Thoracic aorta (tissue), 2 donors: ENCODE data around the gene PTPRR. TPM values are rescaled to one million over a fixed set of nuclear protein-coding genes. Genes with fewer than 3 reads are reported as not detected.
A peak's percentile ranks its signal among the peaks of the same experiment; 100 is the strongest.

ENCODE experiments used
- ATAC-seq: fragments of 150-250 bp; one replicate; pipeline ENCODE4 v1.8.0; 2017; ENCODE audit warnings: low read depth; ENCODE audit not compliant: insufficient number of reproducible peaks, low FRiP score
- DNase-seq: peaks from one replicate; pipeline ENCODE4 v3.0.0-alpha.2; 2020; ENCODE audit warnings: low spot score
- H3K27ac ChIP-seq, 2 donors: fragments of 200-600 bp; sonication (generic); 1 replicate in 1 of 2; 2 replicates in 1 of 2; pipeline ENCODE4 v1.5.1; 2016; ENCODE audit warnings: mild to moderate bottlenecking in 2 of 2, moderate library complexity in 2 of 2
- H3K27me3 ChIP-seq: fragments of 200-600 bp; sonication (generic); replicated peaks from 2 replicates; pipeline ENCODE4 v1.6.0; 2016; ENCODE audit warnings: mild to moderate bottlenecking; ENCODE audit not compliant: insufficient read depth
- H3K36me3 ChIP-seq: fragments of 200-600 bp; sonication (generic); one replicate; pipeline ENCODE4 v1.5.1; 2016
- H3K4me1 ChIP-seq, 2 donors: fragments of 200-600 bp; sonication (generic); 1 replicate in 1 of 2; 2 replicates in 1 of 2; pipeline versions ENCODE4 v1.5.1 to v1.6.0; 2016; ENCODE audit warnings: low read depth in 2 of 2, mild to moderate bottlenecking in 1 of 2; ENCODE audit not compliant: control insufficient read depth in 1 of 2
- H3K4me3 ChIP-seq: fragments of 200-600 bp; sonication (generic); 2 replicates; pipeline ENCODE4 v1.5.1; 2016; ENCODE audit warnings: mild to moderate bottlenecking
- H3K9me3 ChIP-seq: fragments of 200-600 bp; sonication (generic); 2 replicates; pipeline ENCODE4 v1.5.1; 2016
- CTCF ChIP-seq: fragments of 200-600 bp; sonication (generic); IDR thresholded peaks from one replicate; pipeline ENCODE4 v1.5.1; 2019; ENCODE audit warnings: antibody characterized with exemption
- total RNA-seq, 2 donors: library from RNA; depleted of rRNA; stranded (reverse); fragments of >200 nt; gene quantifications; one replicate each; pipeline versions ENCODE4 v1.1.0 to v1.2.3, GENCODE V29; 2016

The PTPRR gene
- total RNA-seq, 2 donors from 2014 or later, result 0.27 to 0.35 TPM

- TF ChIP-seq CTCF, result no peak
- H3K36me3 ChIP-seq, result no peaks in the 10 kb centered on the region
- no peak for ATAC-seq
- no peaks in the 10 kb centered on the region for H3K27me3 ChIP-seq
- H3K9me3 ChIP-seq, result no peaks in the 10 kb centered on the region
- no peak overlapping the region for H3K4me3 ChIP-seq
- peaks cover 8 to 41% of the 10 kb centered on the region in 2 donors for H3K4me1 ChIP-seq
- no peak for DNase-seq
- no peak overlapping the region for H3K27ac ChIP-seq
Measured at GRCh38 chr12:70853326-70853725, 67.2 kb downstream of the PTPRR start.

- no peak for TF ChIP-seq CTCF
- H3K4me3 ChIP-seq, result no peak overlapping the region
- H3K36me3 ChIP-seq, result no peaks in the 10 kb centered on the region
- peaks cover 8 to 41% of the 10 kb centered on the region in 2 donors for H3K4me1 ChIP-seq
- DNase-seq, result no peak
- no peak for ATAC-seq
- no peaks in the 10 kb centered on the region for H3K27me3 ChIP-seq
- H3K9me3 ChIP-seq, result no peaks in the 10 kb centered on the region
- no peak overlapping the region for H3K27ac ChIP-seq
Measured at GRCh38 chr12:70852416-70853150, 68.0 kb downstream of the PTPRR start.

GRCh38 chr12:70849265-70849960 lies 71.1 kb downstream of the PTPRR start:
- DNase-seq, result no peak
- TF ChIP-seq CTCF, result peak; percentile 33
- H3K9me3 ChIP-seq, result no peaks in the 10 kb centered on the region
- H3K36me3 ChIP-seq, result no peaks in the 10 kb centered on the region
- ATAC-seq, result no peak
- H3K4me3 ChIP-seq, result no peak overlapping the region
- no peak overlapping the region for H3K27ac ChIP-seq
- H3K4me1 ChIP-seq, result peaks cover 5 to 19% of the 10 kb centered on the region in 2 donors
- no peaks in the 10 kb centered on the region for H3K27me3 ChIP-seq

- Histone ChIP-seq H3K36me3 (no peaks in the 10 kb centered on the region), H3K4me1 (peaks cover 0 to 11% of the 10 kb centered on the region in 2 donors), H3K27ac (no peak overlapping the region), H3K27me3 (no peaks in the 10 kb centered on the region), H3K4me3 (no peak overlapping the region), H3K9me3 (no peaks in the 10 kb centered on the region)
- no peak for DNase-seq
- TF ChIP-seq CTCF, result no peak
- no peak for ATAC-seq
Measured at GRCh38 chr12:70847871-70848270, 72.7 kb downstream of the PTPRR start.

- TF ChIP-seq CTCF, result no peak
- H3K4me1 ChIP-seq, result peaks cover 5 to 18% of the 10 kb centered on the region in 2 donors
- no peak overlapping the region for H3K4me3 ChIP-seq
- no peak overlapping the region for H3K27ac ChIP-seq
- ATAC-seq (no peak), DNase-seq (no peak)
- H3K9me3 ChIP-seq, result no peaks in the 10 kb centered on the region
- H3K36me3 ChIP-seq, result no peaks in the 10 kb centered on the region
- H3K27me3 ChIP-seq, result no peaks in the 10 kb centered on the region
Measured at GRCh38 chr12:70845268-70845667, 75.3 kb downstream of the PTPRR start.
